Smooth muscle cell (in vitro differentiated cells): ENCODE data around the gene PMIS2. TPM values are rescaled to one million over a fixed set of nuclear protein-coding genes. Genes with fewer than 3 reads are reported as not detected.
"Not testable (repeated sequence)": the region's sequence is repeated elsewhere in the genome, so short reads cannot be mapped to it uniquely, and the experiment has no call there.

Experiments used
- DNase-seq: peaks from one replicate; lab custom pipeline; 2025; ENCODE audit not compliant: unreplicated experiment; lab: John Stamatoyannopoulos, UW
- H2AFZ ChIP-seq: fragments of 200-600 bp; sonication (generic); 2 replicates; pipeline ENCODE4 v1.6.0; 2016; ENCODE audit warnings: antibody characterized with exemption, low read depth, mild to moderate bottlenecking
- H3F3A ChIP-seq: fragments of 200-600 bp; sonication (generic); 2 replicates; pipeline ENCODE4 v1.6.0; 2017; ENCODE audit warnings: antibody characterized with exemption, low read depth
- H3K27ac ChIP-seq: fragments of 200-600 bp; sonication (generic); 2 replicates; pipeline ENCODE4 v1.5.1; 2016; ENCODE audit warnings: low read depth, mild to moderate bottlenecking
- H3K27me3 ChIP-seq: fragments of 200-600 bp; sonication (generic); 2 replicates; pipeline ENCODE4 v1.6.1; 2016; ENCODE audit warnings: low read depth, mild to moderate bottlenecking
- H3K36me3 ChIP-seq: fragments of 200-600 bp; sonication (generic); 2 replicates; pipeline ENCODE4 v1.5.1; 2016; ENCODE audit warnings: low read depth
- H3K4me1 ChIP-seq: fragments of 200-600 bp; sonication (generic); 2 replicates; pipeline ENCODE4 v1.5.1; 2016; ENCODE audit warnings: low read depth
- H3K4me2 ChIP-seq: fragments of 200-600 bp; sonication (generic); 2 replicates; pipeline ENCODE4 v1.6.0; 2016; ENCODE audit warnings: mild to moderate bottlenecking
- H3K4me3 ChIP-seq: fragments of 200-600 bp; sonication (generic); 2 replicates; pipeline ENCODE4 v1.5.1; 2016; ENCODE audit warnings: mild to moderate bottlenecking
- H3K79me2 ChIP-seq: fragments of 200-600 bp; sonication (generic); 2 replicates; pipeline ENCODE4 v1.6.0; 2016; ENCODE audit warnings: low read depth, mild to moderate bottlenecking
- H3K9ac ChIP-seq: fragments of 200-600 bp; sonication (generic); 2 replicates; pipeline ENCODE4 v1.6.0; 2016; ENCODE audit warnings: low read depth
- H3K9me3 ChIP-seq: fragments of 200-600 bp; sonication (generic); replicated peaks from 2 replicates; pipeline ENCODE4 v1.5.1; 2016; ENCODE audit warnings: low read depth
- H4K20me1 ChIP-seq: fragments of 200-600 bp; sonication (generic); 2 replicates; pipeline ENCODE4 v1.6.0; 2016; ENCODE audit warnings: low read depth
- WGBS: methylation state at CpG from one replicate; pipeline ENCODE4 v1.1.7; 2016; ENCODE audit warnings: low lambda C conversion rate; 5-methylcytosine and 5-hydroxymethylcytosine counted together
- polyA plus RNA-seq: library from polyadenylated mRNA; unstranded; fragments of >200 nt; fragmentation: Nextera tagmentation; extraction: Ambion mirVana; gene quantifications from 2 replicates; pipeline ENCODE4 v1.2.1, GENCODE V29; 2016
- total RNA-seq: library from RNA; depleted of rRNA; stranded (reverse); fragments of >200 nt; gene quantifications from 2 replicates; pipeline ENCODE4 v1.2.3, GENCODE V29; 2014
- TF ChIP-seq, protein P1 (sequence below): fragments of 200-600 bp; sonication (generic); IDR thresholded peaks from 2 replicates; pipeline ENCODE4 v1.5.1; 2017; ENCODE audit warnings: borderline replicate concordance, mild to moderate bottlenecking, antibody characterized with exemption; ENCODE audit not compliant: insufficient read depth, poor library complexity, severe bottlenecking

PMIS2 gene
- total and polyA plus RNA-seq, 2 experiments from 2014 or later, result not detected

DNA sequence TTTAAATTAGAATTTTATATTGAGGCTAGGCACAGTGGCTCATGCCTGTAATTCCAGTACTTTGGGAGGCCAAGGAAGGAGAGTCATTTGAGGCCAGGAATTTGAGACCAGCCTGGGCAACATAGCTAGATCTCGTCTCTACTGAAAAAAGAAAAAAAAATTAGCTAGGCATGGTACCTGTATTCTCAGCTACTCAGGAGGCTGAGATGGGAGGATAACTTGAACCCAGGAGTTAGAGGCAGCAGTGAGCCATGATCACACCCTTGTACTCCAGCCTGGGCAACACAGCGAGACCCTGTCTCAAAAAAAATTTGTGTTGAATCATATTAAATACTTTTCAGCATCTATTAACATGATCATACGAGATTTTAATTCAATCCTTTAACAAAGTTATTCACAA, 4.9 kb downstream of the PMIS2 start:
- Histone ChIP-seq H3K27ac (no peak overlapping the region), H3K4me3 (no peak overlapping the region), H3K4me2 (no peak overlapping the region), H3K9ac (no peak overlapping the region), H3K27me3 (no peaks in the 10 kb centered on the region), H2AFZ (no peak overlapping the region), H4K20me1 (no peaks in the 10 kb centered on the region), H3K79me2 (no peaks in the 10 kb centered on the region), H3F3A (no peaks in the 10 kb centered on the region), H3K9me3 (no peaks in the 10 kb centered on the region), H3K4me1 (no peaks in the 10 kb centered on the region), H3K36me3 (no peaks in the 10 kb centered on the region)
- WGBS, result 94% methylated on average over 3 of the region's 3 CpGs
- no peak for DNase-seq
- TF ChIP-seq, protein P1, sequence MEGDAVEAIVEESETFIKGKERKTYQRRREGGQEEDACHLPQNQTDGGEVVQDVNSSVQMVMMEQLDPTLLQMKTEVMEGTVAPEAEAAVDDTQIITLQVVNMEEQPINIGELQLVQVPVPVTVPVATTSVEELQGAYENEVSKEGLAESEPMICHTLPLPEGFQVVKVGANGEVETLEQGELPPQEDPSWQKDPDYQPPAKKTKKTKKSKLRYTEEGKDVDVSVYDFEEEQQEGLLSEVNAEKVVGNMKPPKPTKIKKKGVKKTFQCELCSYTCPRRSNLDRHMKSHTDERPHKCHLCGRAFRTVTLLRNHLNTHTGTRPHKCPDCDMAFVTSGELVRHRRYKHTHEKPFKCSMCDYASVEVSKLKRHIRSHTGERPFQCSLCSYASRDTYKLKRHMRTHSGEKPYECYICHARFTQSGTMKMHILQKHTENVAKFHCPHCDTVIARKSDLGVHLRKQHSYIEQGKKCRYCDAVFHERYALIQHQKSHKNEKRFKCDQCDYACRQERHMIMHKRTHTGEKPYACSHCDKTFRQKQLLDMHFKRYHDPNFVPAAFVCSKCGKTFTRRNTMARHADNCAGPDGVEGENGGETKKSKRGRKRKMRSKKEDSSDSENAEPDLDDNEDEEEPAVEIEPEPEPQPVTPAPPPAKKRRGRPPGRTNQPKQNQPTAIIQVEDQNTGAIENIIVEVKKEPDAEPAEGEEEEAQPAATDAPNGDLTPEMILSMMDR, result no peak

DNA sequence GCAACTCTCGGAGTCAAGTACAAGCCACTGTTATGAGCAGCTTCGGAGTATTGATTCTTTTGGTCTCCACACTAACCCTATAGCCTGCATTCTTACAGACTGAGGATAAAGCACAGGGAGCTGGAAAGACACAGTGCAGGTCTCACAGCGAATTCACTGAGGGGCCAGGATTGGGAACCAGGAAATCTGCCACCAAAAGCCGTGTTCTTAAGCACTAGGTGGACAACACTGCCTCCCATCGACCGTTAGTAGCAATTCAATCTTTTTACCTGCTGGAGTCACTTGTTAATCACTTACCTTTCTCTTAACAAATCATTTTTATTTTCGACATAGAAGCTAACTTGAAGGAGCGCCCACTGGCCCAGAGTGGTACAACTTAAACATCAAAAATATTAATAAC, 6.3 kb downstream of the PMIS2 start:
- H3K4me2 ChIP-seq, result no peak overlapping the region
- DNase-seq, result no peak
- TF ChIP-seq, protein P1, result peak; percentile 43

DNA sequence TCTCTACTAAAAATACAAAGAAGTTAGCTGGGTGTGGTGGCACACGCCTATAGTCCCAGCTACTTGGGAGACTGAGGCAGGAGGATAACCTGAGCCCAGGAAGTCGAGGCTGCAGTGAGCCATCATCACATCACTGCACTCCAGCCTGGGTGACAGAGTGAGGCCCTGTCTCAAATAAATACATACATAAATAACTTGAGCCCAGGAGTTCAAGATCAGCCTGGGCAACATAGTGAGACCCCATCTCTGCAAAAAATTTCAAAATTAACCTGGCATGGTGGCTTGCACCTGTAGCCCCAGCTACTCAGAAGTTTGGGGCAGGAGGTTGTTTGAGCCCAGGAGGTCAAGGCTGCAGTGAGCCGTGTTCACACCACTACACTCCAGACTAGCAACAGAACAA, 9.1 kb downstream of the PMIS2 start:
- H3K4me1 ChIP-seq, H3K36me3 ChIP-seq, DNase-seq, H3K27ac ChIP-seq, H3K4me3 ChIP-seq, H3K9ac ChIP-seq, H2AFZ ChIP-seq, H3K4me2 ChIP-seq, H3K9me3 ChIP-seq, H3F3A ChIP-seq, H4K20me1 ChIP-seq, H3K27me3 ChIP-seq, H3K79me2 ChIP-seq: not testable (repeated sequence)
- WGBS, result 86% methylated on average over 3 of the region's 3 CpGs

More for the DNA sequence above, 6.3 kb downstream of the PMIS2 start:
- H4K20me1 ChIP-seq, result no peaks in the 10 kb centered on the region
- 33% methylated on average over 8 of the region's 8 CpGs for WGBS
- H3K27ac ChIP-seq, result no peak overlapping the region
- H2AFZ ChIP-seq, result no peak overlapping the region
- H3K4me1 ChIP-seq, result no peaks in the 10 kb centered on the region
- H3K27me3 ChIP-seq, result no peaks in the 10 kb centered on the region
- no peaks in the 10 kb centered on the region for H3K79me2 ChIP-seq
- no peaks in the 10 kb centered on the region for H3K9me3 ChIP-seq
- H3K9ac ChIP-seq, result no peak overlapping the region
- H3F3A ChIP-seq, result no peaks in the 10 kb centered on the region
- no peaks in the 10 kb centered on the region for H3K36me3 ChIP-seq
- no peak overlapping the region for H3K4me3 ChIP-seq

DNA sequence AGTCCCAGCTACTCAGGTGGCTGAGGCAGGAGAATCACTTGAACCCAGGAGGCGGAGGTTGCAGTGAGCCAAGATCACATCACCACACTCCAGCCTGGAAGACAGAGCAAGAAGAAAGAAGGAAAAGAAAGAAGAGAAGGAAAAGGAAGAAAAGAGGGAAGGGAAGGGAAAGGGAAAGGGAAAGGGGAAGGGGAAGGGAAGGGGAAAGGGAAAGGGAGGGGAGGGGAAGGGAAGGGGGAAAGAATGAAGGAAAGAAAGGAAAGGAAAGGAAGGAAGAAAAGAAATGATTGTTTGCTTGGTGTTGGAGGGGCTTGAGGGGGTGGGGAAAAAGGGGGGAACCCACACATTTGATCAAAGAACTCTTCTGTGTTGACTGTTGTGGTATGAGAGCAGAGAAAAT, 10.0 kb downstream of the PMIS2 start:
- DNase-seq, result no peak

More for the DNA sequence above, 10.0 kb downstream of the PMIS2 start:
- Histone ChIP-seq H3K4me2 (no peak overlapping the region), H3K79me2 (no peaks in the 10 kb centered on the region), H3K4me3 (no peak overlapping the region), H3K9me3 (no peaks in the 10 kb centered on the region), H3F3A (no peaks in the 10 kb centered on the region), H3K36me3 (no peaks in the 10 kb centered on the region), H3K27me3 (no peaks in the 10 kb centered on the region), H2AFZ (no peak overlapping the region), H3K4me1 (no peaks in the 10 kb centered on the region), H3K27ac (no peak overlapping the region), H4K20me1 (no peaks in the 10 kb centered on the region), H3K9ac (no peak overlapping the region)
- WGBS, result 79% methylated on average over 1 of the region's 1 CpG
- TF ChIP-seq, protein P1, result no peak
